VCaP (cell line): ENCODE measurements around the gene APC.
A peak's percentile ranks its signal among the peaks of the same experiment; 100 is the strongest.
"Not testable (repeated sequence)": the region's sequence is repeated elsewhere in the genome, so short reads cannot be mapped to it uniquely, and the experiment has no call there.

ENCODE experiments used
- H3K27ac ChIP-seq: fragments of 450-650 bp; 2 replicates; pipeline ENCODE4 v1.5.1; 2017
- TF ChIP-seq, protein P1 (sequence below): fragments of 450-650 bp; conservative IDR thresholded peaks from 2 replicates; pipeline ENCODE4 v1.5.1; 2017; ENCODE audit warnings: mild to moderate bottlenecking, moderate library complexity

Gene APC

GRCh38 chr5:112707187-112708102, 30.2 kb upstream of the APC start:
- TF ChIP-seq, protein P1, sequence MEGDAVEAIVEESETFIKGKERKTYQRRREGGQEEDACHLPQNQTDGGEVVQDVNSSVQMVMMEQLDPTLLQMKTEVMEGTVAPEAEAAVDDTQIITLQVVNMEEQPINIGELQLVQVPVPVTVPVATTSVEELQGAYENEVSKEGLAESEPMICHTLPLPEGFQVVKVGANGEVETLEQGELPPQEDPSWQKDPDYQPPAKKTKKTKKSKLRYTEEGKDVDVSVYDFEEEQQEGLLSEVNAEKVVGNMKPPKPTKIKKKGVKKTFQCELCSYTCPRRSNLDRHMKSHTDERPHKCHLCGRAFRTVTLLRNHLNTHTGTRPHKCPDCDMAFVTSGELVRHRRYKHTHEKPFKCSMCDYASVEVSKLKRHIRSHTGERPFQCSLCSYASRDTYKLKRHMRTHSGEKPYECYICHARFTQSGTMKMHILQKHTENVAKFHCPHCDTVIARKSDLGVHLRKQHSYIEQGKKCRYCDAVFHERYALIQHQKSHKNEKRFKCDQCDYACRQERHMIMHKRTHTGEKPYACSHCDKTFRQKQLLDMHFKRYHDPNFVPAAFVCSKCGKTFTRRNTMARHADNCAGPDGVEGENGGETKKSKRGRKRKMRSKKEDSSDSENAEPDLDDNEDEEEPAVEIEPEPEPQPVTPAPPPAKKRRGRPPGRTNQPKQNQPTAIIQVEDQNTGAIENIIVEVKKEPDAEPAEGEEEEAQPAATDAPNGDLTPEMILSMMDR: no peak
- H3K27ac ChIP-seq: peak overlapping the region; percentile 88

DNA sequence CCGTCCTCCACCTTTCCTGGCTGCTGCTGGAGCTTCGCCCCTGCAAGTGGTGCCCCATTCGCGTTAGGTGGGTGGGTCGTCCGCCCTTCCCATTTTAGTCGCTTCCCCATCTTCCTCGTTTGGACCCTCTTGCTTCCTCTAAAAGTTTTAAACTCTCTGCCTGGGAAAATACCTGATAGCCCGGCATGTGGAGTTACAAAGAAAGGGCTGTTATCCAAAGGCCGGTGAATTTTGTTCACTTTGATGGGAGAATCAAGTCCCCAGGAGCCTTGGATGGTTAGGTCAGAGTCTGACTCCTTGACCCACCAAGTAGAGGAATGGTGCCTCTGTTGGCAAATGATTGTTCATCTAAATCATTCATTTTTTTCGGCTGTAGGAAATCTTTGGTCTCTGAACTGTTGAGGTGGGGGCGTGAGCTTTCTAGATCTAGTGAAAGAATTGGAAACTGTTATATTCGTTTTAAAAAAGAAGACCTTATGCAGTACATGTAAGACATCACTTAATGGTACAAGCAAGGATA, 29.5 kb upstream of the APC start:
- TF ChIP-seq, protein P1: no peak
- peak overlapping the region; percentile 88 for H3K27ac ChIP-seq

- H3K27ac ChIP-seq: no peak overlapping the region
- TF ChIP-seq, protein P1: no peak
Observed at GRCh38 chr5:112709416-112709815, 28.3 kb upstream of the APC start.

GRCh38 chr5:112710896-112711295, 26.8 kb upstream of the APC start:
- no peak overlapping the region for H3K27ac ChIP-seq
- TF ChIP-seq, protein P1: no peak

- TF ChIP-seq, protein P1: no peak
- H3K27ac ChIP-seq: no peak overlapping the region
Observed at GRCh38 chr5:112711436-112711835, 26.2 kb upstream of the APC start.

GRCh38 chr5:112713206-112713605, 24.5 kb upstream of the APC start:
- TF ChIP-seq, protein P1: no peak

DNA sequence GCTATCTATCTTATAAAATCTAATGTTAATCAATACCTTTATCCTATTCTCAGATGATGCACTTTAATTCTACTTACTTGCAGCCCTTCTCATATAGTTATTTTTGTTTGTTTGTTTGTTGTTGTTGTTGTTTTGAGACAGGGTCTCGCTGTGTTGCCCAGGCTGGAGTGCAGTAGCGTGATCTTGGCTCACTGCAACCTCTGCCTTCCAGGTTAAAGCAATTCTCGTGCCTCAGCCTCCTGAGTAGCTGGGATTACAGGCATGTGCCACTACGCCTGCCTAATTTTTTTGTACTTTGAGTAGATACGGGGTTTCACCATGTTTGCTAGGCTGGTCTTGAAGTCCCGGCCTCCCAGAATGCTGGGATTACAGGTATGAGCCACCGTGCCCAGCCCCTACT, 20.8 kb upstream of the APC start:
- H3K27ac ChIP-seq: not testable (repeated sequence)

More at GRCh38 chr5:112713206-112713605, 24.5 kb upstream of the APC start:
- no peak overlapping the region for H3K27ac ChIP-seq
